ENCODE measurements around the gene COPB2. TPM values are rescaled to one million over a fixed set of nuclear protein-coding genes. Genes with fewer than 3 reads are reported as not detected.

The COPB2 gene
- total and polyA plus RNA-seq, 2 experiments from 2014 or later = 156 to 170 TPM

DNA sequence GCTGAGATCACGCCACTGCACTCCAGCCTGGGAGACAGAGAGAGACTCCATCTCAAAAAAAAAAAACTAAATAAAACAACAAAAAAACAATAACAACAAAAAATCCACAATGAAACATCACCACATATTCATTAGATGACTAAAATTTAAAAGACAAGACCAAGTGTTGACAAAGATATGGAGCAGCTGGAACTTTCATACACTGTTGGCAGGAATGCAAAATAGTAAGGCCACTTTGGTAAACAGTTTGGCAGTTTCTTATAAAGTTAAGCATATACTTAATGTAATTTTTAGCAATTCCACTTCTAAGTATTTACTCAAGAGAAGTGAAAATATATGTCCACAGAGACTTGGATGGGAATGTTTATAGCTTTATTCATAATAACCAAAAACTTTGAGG lies 43.6 kb upstream of the COPB2 start:
- Histone ChIP-seq H3K79me2 (no peaks in the 10 kb centered on the region), H3K9me2 (replicated peaks; ENCODE audit: insufficient read depth) (no peaks in the 10 kb centered on the region), H3K27ac (no peak overlapping the region), H2AFZ (no peak overlapping the region), H3K4me1 (ENCODE audit: insufficient read depth) (peaks cover 7% of the 10 kb centered on the region), H3K4me2 (no peak overlapping the region), H3K4me3 (no peak overlapping the region), H4K20me1 (ENCODE audit: insufficient read depth, poor library complexity, severe bottlenecking) (no peaks in the 10 kb centered on the region), H3K9me3 (ENCODE audit: low read depth) (no peaks in the 10 kb centered on the region), H3K27me3 (no peaks in the 10 kb centered on the region), H3K36me3 (replicated peaks; ENCODE audit: insufficient read depth, low read depth) (no peaks in the 10 kb centered on the region)
- DNase-seq (ENCODE audit: low spot score) = no peak
- TF ChIP-seq, protein P1, sequence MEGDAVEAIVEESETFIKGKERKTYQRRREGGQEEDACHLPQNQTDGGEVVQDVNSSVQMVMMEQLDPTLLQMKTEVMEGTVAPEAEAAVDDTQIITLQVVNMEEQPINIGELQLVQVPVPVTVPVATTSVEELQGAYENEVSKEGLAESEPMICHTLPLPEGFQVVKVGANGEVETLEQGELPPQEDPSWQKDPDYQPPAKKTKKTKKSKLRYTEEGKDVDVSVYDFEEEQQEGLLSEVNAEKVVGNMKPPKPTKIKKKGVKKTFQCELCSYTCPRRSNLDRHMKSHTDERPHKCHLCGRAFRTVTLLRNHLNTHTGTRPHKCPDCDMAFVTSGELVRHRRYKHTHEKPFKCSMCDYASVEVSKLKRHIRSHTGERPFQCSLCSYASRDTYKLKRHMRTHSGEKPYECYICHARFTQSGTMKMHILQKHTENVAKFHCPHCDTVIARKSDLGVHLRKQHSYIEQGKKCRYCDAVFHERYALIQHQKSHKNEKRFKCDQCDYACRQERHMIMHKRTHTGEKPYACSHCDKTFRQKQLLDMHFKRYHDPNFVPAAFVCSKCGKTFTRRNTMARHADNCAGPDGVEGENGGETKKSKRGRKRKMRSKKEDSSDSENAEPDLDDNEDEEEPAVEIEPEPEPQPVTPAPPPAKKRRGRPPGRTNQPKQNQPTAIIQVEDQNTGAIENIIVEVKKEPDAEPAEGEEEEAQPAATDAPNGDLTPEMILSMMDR (IDR thresholded peaks at IDR 0.05; ENCODE audit: poor library complexity) = no peak
- TF ChIP-seq EZH2phosphoT487 (IDR thresholded peaks at IDR 0.05; ENCODE audit: low read depth, severe bottlenecking, unreplicated experiment) (no peak), EZH2 (IDR thresholded peaks at IDR 0.05; ENCODE audit: borderline replicate concordance) (no peak)
- WGBS (ENCODE audit: low lambda C conversion rate, missing lambda C conversion rate) = 100% methylated on average over 1 of the region's 1 CpG

DNA sequence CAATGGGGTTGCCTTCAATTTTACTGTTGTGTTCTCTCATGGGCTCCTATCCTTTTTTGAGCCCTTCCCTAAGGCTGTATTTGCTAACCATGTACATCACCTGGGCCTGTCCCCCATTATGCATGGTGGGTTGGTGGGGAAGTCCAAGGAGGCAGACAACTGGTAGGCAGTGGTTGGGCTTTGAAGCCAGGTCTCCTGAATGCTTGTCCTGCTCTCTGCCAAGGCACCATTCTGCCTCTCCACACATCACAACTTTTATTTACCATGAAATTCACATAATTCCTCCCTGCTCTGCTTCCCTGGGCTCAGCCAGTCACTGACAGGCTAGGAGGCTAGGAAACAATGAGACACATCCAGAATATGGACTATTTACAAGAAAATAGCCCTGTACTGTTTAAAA lies 41.0 kb upstream of the COPB2 start:
- TF ChIP-seq EZH2phosphoT487 (IDR thresholded peaks at IDR 0.05; ENCODE audit: low read depth, severe bottlenecking, unreplicated experiment) (no peak), EZH2 (IDR thresholded peaks at IDR 0.05; ENCODE audit: borderline replicate concordance) (no peak)
- TF ChIP-seq, protein P1 (IDR thresholded peaks at IDR 0.05; ENCODE audit: poor library complexity) = no peak
- Histone ChIP-seq H3K4me2 (no peak overlapping the region), H3K79me2 (no peaks in the 10 kb centered on the region), H3K27ac (no peak overlapping the region), H4K20me1 (ENCODE audit: insufficient read depth, poor library complexity, severe bottlenecking) (no peaks in the 10 kb centered on the region), H3K36me3 (replicated peaks; ENCODE audit: insufficient read depth, low read depth) (no peaks in the 10 kb centered on the region), H3K4me3 (no peak overlapping the region), H3K9me2 (replicated peaks; ENCODE audit: insufficient read depth) (no peaks in the 10 kb centered on the region), H3K4me1 (ENCODE audit: insufficient read depth) (peaks cover 7% of the 10 kb centered on the region), H3K27me3 (no peaks in the 10 kb centered on the region), H3K9me3 (ENCODE audit: low read depth) (no peaks in the 10 kb centered on the region), H2AFZ (no peak overlapping the region)
- DNase-seq (ENCODE audit: low spot score) = no peak

DNA sequence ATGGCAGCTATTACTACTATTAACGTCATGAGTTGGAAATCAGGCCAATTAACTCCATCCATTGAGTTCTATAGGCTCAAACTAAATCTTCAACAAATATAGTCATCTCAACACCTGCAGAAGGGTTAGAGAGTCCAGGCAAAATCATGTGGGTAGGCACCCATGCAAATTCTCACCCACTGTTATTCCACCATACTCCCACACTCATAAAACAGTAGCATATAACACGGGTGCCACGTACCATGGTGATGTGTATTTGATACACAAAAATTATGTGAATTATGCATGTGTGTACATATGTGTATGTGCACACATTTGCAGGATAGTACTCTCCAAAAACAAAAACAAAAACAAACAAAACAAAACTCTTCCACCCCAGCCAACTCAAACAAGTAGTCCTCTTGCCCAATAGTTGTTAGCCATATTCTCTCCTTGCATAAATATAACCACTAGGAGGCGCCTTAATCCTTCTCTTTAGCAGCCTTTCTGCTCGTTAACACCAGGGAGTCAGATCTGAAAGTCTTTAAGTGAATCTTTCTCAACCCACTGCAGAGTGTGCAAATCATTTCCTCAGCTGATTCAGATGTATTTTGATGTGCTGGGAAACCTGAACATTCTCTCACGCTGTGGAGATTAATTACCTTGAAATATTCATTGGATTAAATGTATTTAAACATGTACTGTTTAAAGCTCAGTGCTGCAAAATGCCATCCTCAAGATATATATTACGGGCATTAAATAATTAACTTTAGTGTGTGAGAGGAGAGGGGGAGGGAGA lies 38.0 kb upstream of the COPB2 start:
- Histone ChIP-seq H2AFZ (no peak overlapping the region), H3K9me2 (replicated peaks; ENCODE audit: insufficient read depth) (no peaks in the 10 kb centered on the region), H4K20me1 (ENCODE audit: insufficient read depth, poor library complexity, severe bottlenecking) (no peaks in the 10 kb centered on the region), H3K79me2 (no peaks in the 10 kb centered on the region), H3K27ac (no peak overlapping the region), H3K27me3 (no peaks in the 10 kb centered on the region), H3K36me3 (replicated peaks; ENCODE audit: insufficient read depth, low read depth) (no peaks in the 10 kb centered on the region), H3K9me3 (ENCODE audit: low read depth) (no peaks in the 10 kb centered on the region), H3K4me1 (ENCODE audit: insufficient read depth) (no peaks in the 10 kb centered on the region), H3K4me3 (no peak overlapping the region), H3K4me2 (no peak overlapping the region)
- TF ChIP-seq EZH2phosphoT487 (IDR thresholded peaks at IDR 0.05; ENCODE audit: low read depth, severe bottlenecking, unreplicated experiment) (no peak), EZH2 (IDR thresholded peaks at IDR 0.05; ENCODE audit: borderline replicate concordance) (no peak)
- TF ChIP-seq, protein P1 (IDR thresholded peaks at IDR 0.05; ENCODE audit: poor library complexity) = peak; percentile 94
- peak; percentile 91 for DNase-seq (ENCODE audit: low spot score)
- 48% methylated on average over 7 of the region's 7 CpGs for WGBS (ENCODE audit: low lambda C conversion rate, missing lambda C conversion rate)

Data from hepatocyte (in vitro differentiated cells).